Measurements from ENCODE around the gene SLC30A5.

DNA sequence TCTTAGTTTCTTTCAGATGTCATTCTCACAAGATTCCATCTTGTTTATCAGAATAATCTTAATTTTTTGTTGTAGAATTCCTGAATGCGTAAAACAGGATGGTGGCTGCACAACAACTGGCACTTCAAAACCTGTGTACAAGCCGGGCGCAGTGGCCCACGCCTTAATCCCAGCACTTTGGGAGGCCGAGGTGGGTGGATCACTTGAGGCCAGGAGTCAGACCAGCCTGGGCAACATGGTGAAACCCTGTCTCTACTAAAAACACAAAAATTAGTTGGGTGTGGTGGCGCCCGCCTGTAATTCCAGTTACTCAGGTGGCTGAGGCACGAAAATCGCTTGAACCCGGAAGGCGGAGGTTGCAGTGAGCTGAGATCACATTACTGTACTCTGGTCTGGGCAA is 62.6 kb downstream of the SLC30A5 start:
- no peak for TF ChIP-seq EZH2phosphoT487 (IDR thresholded peaks at IDR 0.05; ENCODE audit: insufficient read depth, low read depth)
- TF ChIP-seq EZH2 (IDR thresholded peaks at IDR 0.05; ENCODE audit: insufficient read depth, poor library complexity, severe bottlenecking) = no peak
